Neural cell (in vitro differentiated cells): ENCODE data around the gene PEX11B. TPM values are rescaled to one million over a fixed set of nuclear protein-coding genes. Genes with fewer than 3 reads are reported as not detected.

Experiments
- H2AFZ ChIP-seq: fragments of 200-600, 300-800 bp; sonication (generic), shearing (Covaris generic); 2 replicates; pipeline ENCODE4 v1.6.0; 2014; ENCODE audit warnings: low read depth, mild to moderate bottlenecking, antibody characterized with exemption, low read length, moderate library complexity
- H3F3A ChIP-seq: fragments of 200-600 bp; shearing (Covaris generic); 2 replicates; pipeline ENCODE4 v1.6.1; 2016; ENCODE audit warnings: mild to moderate bottlenecking, moderate library complexity, mixed read lengths, antibody characterized with exemption, low read length; ENCODE audit not compliant: insufficient read depth, poor library complexity, severe bottlenecking
- H3K27ac ChIP-seq: fragments of 200-600, 300-800 bp; sonication (generic), shearing (Covaris generic); 2 replicates; pipeline ENCODE4 v1.5.1; 2014; ENCODE audit warnings: mild to moderate bottlenecking, low read length, moderate library complexity
- H3K27me3 ChIP-seq: fragments of 300-800, 200-600 bp; sonication (generic), shearing (Covaris generic); 2 replicates; pipeline ENCODE4 v1.6.0; 2014; ENCODE audit warnings: mild to moderate bottlenecking, low read depth, low read length, moderate library complexity; ENCODE audit not compliant: insufficient read depth
- H3K36me3 ChIP-seq: fragments of 300-800, 200-600 bp; sonication (generic), shearing (Covaris generic); 2 replicates; pipeline ENCODE4 v1.5.1; 2014; ENCODE audit warnings: mild to moderate bottlenecking, antibody characterized with exemption, low read length, moderate library complexity; ENCODE audit not compliant: insufficient read depth
- H3K4me2 ChIP-seq: fragments of 300-800, 200-600 bp; sonication (generic), shearing (Covaris generic); 2 replicates; pipeline ENCODE4 v1.6.0; 2014; ENCODE audit warnings: mild to moderate bottlenecking, low read length
- H3K4me3 ChIP-seq: fragments of 300-800, 200-600 bp; sonication (generic), shearing (Covaris generic); 2 replicates; pipeline ENCODE4 v1.5.1; 2014; ENCODE audit warnings: mild to moderate bottlenecking, low read length, moderate library complexity
- H3K79me2 ChIP-seq: fragments of 200-600 bp; shearing (Covaris generic); replicated peaks from 2 replicates; pipeline ENCODE4 v1.6.0; 2014; ENCODE audit warnings: mild to moderate bottlenecking, low read length, moderate library complexity; ENCODE audit not compliant: insufficient read depth
- H3K9ac ChIP-seq: fragments of 300-800, 200-600 bp; sonication (generic), shearing (Covaris generic); 2 replicates; pipeline ENCODE4 v1.6.1; 2016; ENCODE audit warnings: mild to moderate bottlenecking, low read length, mixed read lengths
- H3K9me2 ChIP-seq: fragments of 200-600 bp; shearing (Covaris generic); 2 replicates; pipeline ENCODE4 v1.6.1; 2016; ENCODE audit warnings: mild to moderate bottlenecking, low read length, mixed read lengths; ENCODE audit not compliant: insufficient read depth
- H3K9me3 ChIP-seq: fragments of 200-600, 300-800 bp; sonication (generic), shearing (Covaris generic); 2 replicates; pipeline ENCODE4 v1.6.1; 2016; ENCODE audit warnings: mild to moderate bottlenecking, mixed run types, low read length, moderate library complexity, mixed read lengths
- H4K20me1 ChIP-seq: fragments of 200-600 bp; shearing (Covaris generic); 2 replicates; pipeline ENCODE4 v1.6.1; 2016; ENCODE audit warnings: mild to moderate bottlenecking, mixed run types; ENCODE audit not compliant: insufficient read depth
- EP300 ChIP-seq: fragments of 450-650 bp; conservative IDR thresholded peaks from 2 replicates; pipeline ENCODE4 v1.6.1; 2014; ENCODE audit warnings: antibody characterized with exemption, mild to moderate bottlenecking, moderate library complexity; ENCODE audit not compliant: poor library complexity, severe bottlenecking
- EZH2 ChIP-seq: fragments of 200-600, 300-800 bp; shearing (Covaris generic), sonication (generic); IDR thresholded peaks from 2 replicates; pipeline ENCODE4 v1.6.1; 2014; ENCODE audit warnings: antibody characterized with exemption, low read length, borderline replicate concordance, mild to moderate bottlenecking; ENCODE audit not compliant: insufficient read depth, poor library complexity, severe bottlenecking
- MXI1 ChIP-seq: fragments of 450-650 bp; conservative IDR thresholded peaks from 2 replicates; pipeline ENCODE4 v1.6.1; 2014; ENCODE audit warnings: antibody characterized with exemption, mild to moderate bottlenecking; ENCODE audit not compliant: poor library complexity, severe bottlenecking
- POLR2AphosphoS5 ChIP-seq: IDR thresholded peaks from 2 replicates; pipeline ENCODE4 v1.6.1; 2012
- RAD21 ChIP-seq: fragments of 450-650 bp; conservative IDR thresholded peaks from 2 replicates; pipeline ENCODE4 v1.6.1; 2014; ENCODE audit warnings: antibody characterized with exemption, mild to moderate bottlenecking, moderate library complexity
- SMC3 ChIP-seq: fragments of 450-650 bp; conservative IDR thresholded peaks from 2 replicates; pipeline ENCODE4 v1.6.1; 2014; ENCODE audit warnings: antibody characterized with exemption, mild to moderate bottlenecking, moderate library complexity; ENCODE audit not compliant: poor library complexity
- TAF1 ChIP-seq: IDR thresholded peaks from 2 replicates; pipeline ENCODE4 v1.6.1; 2012; ENCODE audit warnings: low read depth
- polyA plus RNA-seq: library from polyadenylated mRNA; depleted of rRNA; stranded (reverse); fragments of >200 nt; gene quantifications from 2 replicates; pipeline ENCODE4 v1.2.3, GENCODE V29; 2014
- TF ChIP-seq, protein P1 (sequence below): IDR thresholded peaks from 2 replicates; pipeline ENCODE4 v1.6.1; 2012; ENCODE audit warnings: borderline replicate concordance
- TF ChIP-seq, protein P2 (sequence below): fragments of 450-650 bp; IDR thresholded peaks from 2 replicates; pipeline ENCODE4 v1.5.1; 2014; ENCODE audit warnings: antibody characterized with exemption, mild to moderate bottlenecking, moderate library complexity; ENCODE audit not compliant: poor library complexity, severe bottlenecking

PEX11B gene
- polyA plus RNA-seq, 1 donor from 2014 or later, result 52.4 TPM

DNA sequence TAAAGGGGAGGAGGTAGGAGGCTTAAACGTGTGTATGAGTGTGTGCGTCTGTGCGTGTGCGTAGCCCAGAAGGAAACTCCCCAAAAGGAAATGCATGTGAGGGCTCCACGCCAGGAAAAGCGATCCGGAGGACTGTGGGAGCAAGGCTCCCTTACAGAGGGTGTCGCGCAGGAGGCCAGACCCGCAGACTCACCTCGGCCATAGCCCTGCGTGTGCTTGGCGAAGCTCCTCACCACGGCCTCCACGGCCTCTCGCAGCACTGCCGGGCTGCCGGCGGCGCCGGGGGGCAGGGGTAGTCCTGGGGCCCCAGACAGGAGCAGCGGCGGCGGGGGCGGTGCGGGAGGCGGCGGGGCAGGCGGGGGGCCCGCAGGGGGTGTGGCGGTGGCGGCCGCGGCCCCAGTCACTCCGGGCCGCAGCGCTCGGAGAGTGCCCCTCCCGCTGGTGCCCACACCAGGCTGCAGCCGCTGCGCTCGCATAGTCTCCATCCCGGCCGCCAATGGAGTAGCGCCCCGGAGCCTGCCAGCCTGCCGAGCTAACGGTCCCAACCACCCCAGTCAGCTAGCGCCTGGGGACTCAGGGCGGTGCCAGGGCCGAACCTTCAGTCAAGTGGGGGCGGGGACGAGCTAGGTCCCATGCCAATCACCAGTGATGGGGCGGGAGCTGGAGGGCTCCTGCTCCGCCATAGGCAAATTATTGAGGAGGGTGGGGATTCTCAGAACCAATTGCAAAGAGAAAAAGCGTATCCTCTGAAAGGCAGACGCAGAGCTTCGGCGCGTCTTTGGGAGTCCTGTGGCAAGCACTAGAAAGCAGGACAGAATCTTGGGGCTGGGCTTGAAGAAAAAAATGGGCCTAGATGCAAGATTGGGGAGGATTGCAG, 39.2 kb upstream of the PEX11B start, which contains the start of gene LIX1L:
Gene LIX1L, minus strand, starts transcription at position 575 of the 877 bp plus-strand sequence. Its CDS starts 90 bp downstream, at position 485.
- Histone ChIP-seq H2AFZ (peak within 1 kb of the TSS; percentile 2), H3K27ac (peak within 1 kb of the TSS; percentile 82), H3K79me2 (peaks cover 42% of the 10 kb centered on the region), H3F3A (no peaks in the 10 kb centered on the region), H3K4me2 (peak within 1 kb of the TSS; percentile 75), H3K9me3 (no peaks in the 10 kb centered on the region), H4K20me1 (no peaks in the 10 kb centered on the region), H3K36me3 (no peaks in the 10 kb centered on the region), H3K4me3 (peak within 1 kb of the TSS; percentile 77), H3K27me3 (peaks cover 23% of the 10 kb centered on the region), H3K9me2 (no peaks in the 10 kb centered on the region), H3K9ac (peak within 1 kb of the TSS; percentile 86)
- peak; percentile 37 for TF ChIP-seq EP300
- peak; percentile 74 for TF ChIP-seq MXI1
- no peak for TF ChIP-seq TAF1
- TF ChIP-seq, protein P1, sequence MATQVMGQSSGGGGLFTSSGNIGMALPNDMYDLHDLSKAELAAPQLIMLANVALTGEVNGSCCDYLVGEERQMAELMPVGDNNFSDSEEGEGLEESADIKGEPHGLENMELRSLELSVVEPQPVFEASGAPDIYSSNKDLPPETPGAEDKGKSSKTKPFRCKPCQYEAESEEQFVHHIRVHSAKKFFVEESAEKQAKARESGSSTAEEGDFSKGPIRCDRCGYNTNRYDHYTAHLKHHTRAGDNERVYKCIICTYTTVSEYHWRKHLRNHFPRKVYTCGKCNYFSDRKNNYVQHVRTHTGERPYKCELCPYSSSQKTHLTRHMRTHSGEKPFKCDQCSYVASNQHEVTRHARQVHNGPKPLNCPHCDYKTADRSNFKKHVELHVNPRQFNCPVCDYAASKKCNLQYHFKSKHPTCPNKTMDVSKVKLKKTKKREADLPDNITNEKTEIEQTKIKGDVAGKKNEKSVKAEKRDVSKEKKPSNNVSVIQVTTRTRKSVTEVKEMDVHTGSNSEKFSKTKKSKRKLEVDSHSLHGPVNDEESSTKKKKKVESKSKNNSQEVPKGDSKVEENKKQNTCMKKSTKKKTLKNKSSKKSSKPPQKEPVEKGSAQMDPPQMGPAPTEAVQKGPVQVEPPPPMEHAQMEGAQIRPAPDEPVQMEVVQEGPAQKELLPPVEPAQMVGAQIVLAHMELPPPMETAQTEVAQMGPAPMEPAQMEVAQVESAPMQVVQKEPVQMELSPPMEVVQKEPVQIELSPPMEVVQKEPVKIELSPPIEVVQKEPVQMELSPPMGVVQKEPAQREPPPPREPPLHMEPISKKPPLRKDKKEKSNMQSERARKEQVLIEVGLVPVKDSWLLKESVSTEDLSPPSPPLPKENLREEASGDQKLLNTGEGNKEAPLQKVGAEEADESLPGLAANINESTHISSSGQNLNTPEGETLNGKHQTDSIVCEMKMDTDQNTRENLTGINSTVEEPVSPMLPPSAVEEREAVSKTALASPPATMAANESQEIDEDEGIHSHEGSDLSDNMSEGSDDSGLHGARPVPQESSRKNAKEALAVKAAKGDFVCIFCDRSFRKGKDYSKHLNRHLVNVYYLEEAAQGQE, result peak; percentile 16
- TF ChIP-seq, protein P2, sequence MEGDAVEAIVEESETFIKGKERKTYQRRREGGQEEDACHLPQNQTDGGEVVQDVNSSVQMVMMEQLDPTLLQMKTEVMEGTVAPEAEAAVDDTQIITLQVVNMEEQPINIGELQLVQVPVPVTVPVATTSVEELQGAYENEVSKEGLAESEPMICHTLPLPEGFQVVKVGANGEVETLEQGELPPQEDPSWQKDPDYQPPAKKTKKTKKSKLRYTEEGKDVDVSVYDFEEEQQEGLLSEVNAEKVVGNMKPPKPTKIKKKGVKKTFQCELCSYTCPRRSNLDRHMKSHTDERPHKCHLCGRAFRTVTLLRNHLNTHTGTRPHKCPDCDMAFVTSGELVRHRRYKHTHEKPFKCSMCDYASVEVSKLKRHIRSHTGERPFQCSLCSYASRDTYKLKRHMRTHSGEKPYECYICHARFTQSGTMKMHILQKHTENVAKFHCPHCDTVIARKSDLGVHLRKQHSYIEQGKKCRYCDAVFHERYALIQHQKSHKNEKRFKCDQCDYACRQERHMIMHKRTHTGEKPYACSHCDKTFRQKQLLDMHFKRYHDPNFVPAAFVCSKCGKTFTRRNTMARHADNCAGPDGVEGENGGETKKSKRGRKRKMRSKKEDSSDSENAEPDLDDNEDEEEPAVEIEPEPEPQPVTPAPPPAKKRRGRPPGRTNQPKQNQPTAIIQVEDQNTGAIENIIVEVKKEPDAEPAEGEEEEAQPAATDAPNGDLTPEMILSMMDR, result no peak
- no peak for TF ChIP-seq EZH2
- peak; percentile 88 for TF ChIP-seq POLR2AphosphoS5
- TF ChIP-seq SMC3, result peak; percentile 11
- TF ChIP-seq RAD21, result no peak

DNA sequence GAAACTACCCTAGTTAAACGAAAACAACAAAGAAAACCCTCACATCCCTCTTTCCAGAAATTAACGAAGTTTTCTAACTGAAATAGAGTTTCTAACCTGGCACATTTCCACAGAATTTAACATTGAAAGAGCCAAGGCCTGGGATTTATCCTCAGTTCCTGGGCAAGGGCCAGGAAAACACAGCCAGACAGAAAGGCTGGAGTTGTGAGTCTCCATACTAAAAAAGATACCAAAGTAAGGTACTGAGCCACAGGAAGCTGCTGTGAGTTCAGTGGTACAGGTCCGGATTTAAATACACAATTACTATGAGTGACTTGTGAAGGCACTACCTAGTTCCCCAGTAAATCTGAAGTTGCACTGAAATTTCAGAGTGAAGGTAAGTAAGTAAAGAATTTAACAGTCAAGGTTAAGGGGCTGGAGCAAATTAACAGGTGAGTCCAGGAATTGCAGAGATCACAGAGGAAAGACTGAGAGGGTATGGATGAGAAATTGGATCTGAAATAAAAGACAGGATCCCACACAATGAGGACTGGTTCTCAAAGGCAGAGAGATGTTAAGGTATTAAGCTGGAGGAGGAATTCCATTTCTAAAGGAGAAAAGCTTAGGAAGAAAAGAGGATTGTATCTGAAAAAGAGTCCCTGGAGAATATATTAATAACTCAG, 38.4 kb upstream of the PEX11B start:
- peak overlapping the region; percentile 68 for H3K4me2 ChIP-seq
- peak overlapping the region; percentile 82 for H3K27ac ChIP-seq
- H3K9me2 ChIP-seq, result no peaks in the 10 kb centered on the region
- peaks cover 19% of the 10 kb centered on the region for H3K27me3 ChIP-seq
- TF ChIP-seq TAF1, result peak; percentile 61
- TF ChIP-seq, protein P1, result peak; percentile 9
- TF ChIP-seq POLR2AphosphoS5, result no peak
- no peaks in the 10 kb centered on the region for H3F3A ChIP-seq
- peak overlapping the region; percentile 86 for H3K9ac ChIP-seq
- no peaks in the 10 kb centered on the region for H4K20me1 ChIP-seq
- peak overlapping the region; percentile 2 for H2AFZ ChIP-seq
- H3K4me3 ChIP-seq, result peak overlapping the region; percentile 77
- no peaks in the 10 kb centered on the region for H3K9me3 ChIP-seq
- H3K79me2 ChIP-seq, result peaks cover 45% of the 10 kb centered on the region
- H3K36me3 ChIP-seq, result no peaks in the 10 kb centered on the region
